H1 (cell line): Measurements from ENCODE around the gene DNASE1. TPM values are rescaled to one million over a fixed set of nuclear protein-coding genes. Genes with fewer than 3 reads are reported as not detected.

ENCODE experiments used
- CTCF ChIA-PET: fragments of 300-600 bp; sonication (Branson Sonifier 250); formaldehyde crosslinking; loops from one replicate; lab custom pipeline; 2021; ENCODE audit not compliant: partially characterized antibody; lab: Charles Lee
- POLR2A ChIA-PET: fragments of 300-600 bp; sonication (Branson Sonifier 250); formaldehyde crosslinking; loops from one replicate; lab custom pipeline; 2021; ENCODE audit warnings: inconsistent platforms; ENCODE audit not compliant: partially characterized antibody; lab: Charles Lee
- DNase-seq, 2 experiments: peaks; one replicate each; pipeline versions ENCODE4 v3.0.0 to v3.0.0-alpha.2; 2010 to 2022; ENCODE audit warnings: low spot score in 2 of 2, low read depth in 1 of 2, mixed read lengths in 1 of 2
- FAIRE-seq: peaks from 2 replicates; lab custom pipeline; 2011; peaks lifted over from hg19 to GRCh38; lab: Jason Lieb, UNC
- H2AFZ ChIP-seq: 2 replicates; pipeline ENCODE4 v1.8.1; 2012; ENCODE audit warnings: low read length, inconsistent platforms
- H2AK5ac ChIP-seq: 2 replicates; pipeline ENCODE4 v1.6.1; 2013; ENCODE audit warnings: low read depth, low read length
- H2BK120ac ChIP-seq: replicated peaks from 2 replicates; pipeline ENCODE3; 2013; ENCODE audit warnings: low read depth, low read length, inconsistent platforms
- H2BK12ac ChIP-seq: 2 replicates; pipeline ENCODE4 v1.6.1; 2013; ENCODE audit warnings: low read depth, low read length
- H2BK15ac ChIP-seq: 2 replicates; pipeline ENCODE4 v1.6.1; 2013; ENCODE audit warnings: low read length
- H2BK20ac ChIP-seq: 2 replicates; pipeline ENCODE4 v1.6.1; 2013; ENCODE audit warnings: low read length
- H2BK5ac ChIP-seq: 2 replicates; pipeline ENCODE4 v1.6.1; 2013; ENCODE audit warnings: low read depth, low read length
- H3K14ac ChIP-seq: 2 replicates; pipeline ENCODE4 v1.6.1; 2013; ENCODE audit warnings: inconsistent platforms; ENCODE audit not compliant: insufficient read length
- H3K18ac ChIP-seq: 2 replicates; pipeline ENCODE4 v1.6.1; 2013; ENCODE audit warnings: low read length; ENCODE audit errors: extremely low read depth
- H3K23ac ChIP-seq: 2 replicates; pipeline ENCODE4 v1.6.1; 2013; ENCODE audit warnings: inconsistent platforms; ENCODE audit not compliant: insufficient read length
- H3K23me2 ChIP-seq: 2 replicates; pipeline ENCODE4 v1.6.1; 2013; ENCODE audit warnings: low read depth, low read length
- H3K27ac ChIP-seq: 2 replicates; pipeline ENCODE4 v1.6.1; 2011; ENCODE audit warnings: low read depth, low read length, inconsistent platforms
- H3K27me3 ChIP-seq, 4 experiments: replicated peaks in 1 of 4; 1 replicate in 1 of 4; 2 replicates in 3 of 4; pipeline versions ENCODE4 v1.6.1 to v1.8.1; 2011 to 2013; ENCODE audit warnings: low read length in 3 of 4, mild to moderate bottlenecking in 3 of 4, inconsistent platforms in 2 of 4, mixed read lengths in 2 of 4, moderate library complexity in 1 of 4; ENCODE audit not compliant: control insufficient read depth in 3 of 4, insufficient read depth in 3 of 4; ENCODE audit errors: extremely low read depth in 1 of 4
- H3K36me3 ChIP-seq, 4 experiments: 2 replicates each; pipeline versions ENCODE4 v1.6.1 to v1.8.1; 2011 to 2013; ENCODE audit warnings: mild to moderate bottlenecking in 4 of 4, low read length in 3 of 4, moderate library complexity in 2 of 4, control low read depth in 1 of 4, inconsistent platforms in 1 of 4; ENCODE audit not compliant: insufficient read depth in 4 of 4, control insufficient read depth in 2 of 4
- H3K4ac ChIP-seq: replicated peaks from 2 replicates; pipeline ENCODE3; 2013; ENCODE audit warnings: low read length, low read depth, mixed read lengths, inconsistent platforms; ENCODE audit not compliant: insufficient read length
- H3K4me1 ChIP-seq, 4 experiments: replicated peaks in 1 of 4; 1 replicate in 1 of 4; 2 replicates in 3 of 4; pipeline versions ENCODE4 v1.6.1 to v1.8.1; 2011 to 2013; ENCODE audit warnings: low read length in 3 of 4, inconsistent platforms in 2 of 4, mixed read lengths in 1 of 4; ENCODE audit not compliant: insufficient read depth in 4 of 4, control insufficient read depth in 3 of 4
- H3K4me2 ChIP-seq, 2 experiments: 2 replicates each; pipeline versions ENCODE4 v1.6.1 to v1.8.1; 2011 to 2013; ENCODE audit warnings: low read depth in 2 of 2, low read length in 2 of 2, control low read depth in 1 of 2, inconsistent platforms in 1 of 2, mild to moderate bottlenecking in 1 of 2; ENCODE audit not compliant: insufficient read depth in 1 of 2
- H3K4me3 ChIP-seq, 4 experiments: fragments of 200-600, 300-600 bp in 1 of 4; sonication (generic), shearing (Covaris generic), sonication (Bioruptor Twin) in 1 of 4; 2 replicates each; pipeline versions ENCODE4 v1.5.1 to v1.8.1; 2011 to 2016; ENCODE audit warnings: low read length in 4 of 4, low read depth in 3 of 4, control low read depth in 2 of 4, inconsistent platforms in 2 of 4, mild to moderate bottlenecking in 2 of 4, mixed read lengths in 1 of 4, moderate library complexity in 1 of 4; ENCODE audit not compliant: insufficient read depth in 2 of 4; ENCODE audit errors: extremely low read depth in 1 of 4
- H3K56ac ChIP-seq: replicated peaks from 2 replicates; pipeline ENCODE3; 2013; ENCODE audit warnings: low read depth, mild to moderate bottlenecking, mixed read lengths, low read length, inconsistent platforms; ENCODE audit not compliant: insufficient read length
- H3K79me1 ChIP-seq: 2 replicates; pipeline ENCODE4 v1.6.1; 2013; ENCODE audit warnings: low read depth, low read length, control low read depth
- H3K79me2 ChIP-seq, 2 experiments: 2 replicates each; pipeline versions ENCODE4 v1.6.1 to v1.8.1; 2012 to 2013; ENCODE audit warnings: low read length in 2 of 2, mild to moderate bottlenecking in 2 of 2, inconsistent platforms in 1 of 2; ENCODE audit not compliant: insufficient read depth in 2 of 2, control insufficient read depth in 1 of 2
- H3K9ac ChIP-seq, 4 experiments: replicated peaks in 1 of 4; 1 replicate in 1 of 4; 2 replicates in 3 of 4; pipeline versions ENCODE4 v1.6.1 to v1.8.1; 2011 to 2013; ENCODE audit warnings: low read depth in 3 of 4, low read length in 3 of 4, control low read depth in 2 of 4, mild to moderate bottlenecking in 2 of 4, moderate library complexity in 2 of 4, inconsistent platforms in 1 of 4; ENCODE audit errors: extremely low read depth in 1 of 4
- H3K9me3 ChIP-seq, 2 experiments: 2 replicates each; pipeline versions ENCODE4 v1.6.1 to v1.8.1; 2012 to 2013; ENCODE audit warnings: mild to moderate bottlenecking in 2 of 2, moderate library complexity in 2 of 2, control low read depth in 1 of 2, inconsistent platforms in 1 of 2, low read depth in 1 of 2, low read length in 1 of 2, mixed read lengths in 1 of 2; ENCODE audit not compliant: insufficient read depth in 2 of 2
- H4K20me1 ChIP-seq, 2 experiments: replicated peaks in 1 of 2; 2 replicates each; pipeline versions ENCODE3 to v1.8.1; 2011 to 2013; ENCODE audit warnings: inconsistent platforms in 2 of 2, low read length in 2 of 2, mild to moderate bottlenecking in 1 of 2; ENCODE audit not compliant: insufficient read depth in 2 of 2, control insufficient read depth in 1 of 2
- H4K5ac ChIP-seq: 2 replicates; pipeline ENCODE4 v1.6.1; 2013; ENCODE audit warnings: low read length, low read depth, mixed read lengths, inconsistent platforms; ENCODE audit not compliant: insufficient read length
- H4K8ac ChIP-seq: 2 replicates; pipeline ENCODE4 v1.8.0; 2013; ENCODE audit warnings: mild to moderate bottlenecking, moderate library complexity, low read length, inconsistent platforms; ENCODE audit not compliant: insufficient read depth; ENCODE audit errors: extremely low read depth
- H4K91ac ChIP-seq: replicated peaks from 2 replicates; pipeline ENCODE3; 2013; ENCODE audit warnings: low read length, mixed read lengths, inconsistent platforms; ENCODE audit not compliant: insufficient read length
- CHD2 ChIP-seq: IDR thresholded peaks from 2 replicates; pipeline ENCODE4 v1.6.1; 2012; ENCODE audit warnings: low read length, improper control_type of control experiment
- CTBP2 ChIP-seq: IDR thresholded peaks from 2 replicates; pipeline ENCODE4 v1.7.0; 2011; ENCODE audit warnings: borderline replicate concordance, mild to moderate bottlenecking, moderate library complexity, mixed read lengths, low read length; ENCODE audit not compliant: insufficient read depth, insufficient read length
- E2F6 ChIP-seq: IDR thresholded peaks from 2 replicates; pipeline ENCODE4 v1.6.1; 2012; ENCODE audit warnings: inconsistent platforms
- EZH2 ChIP-seq: fragments of 200-600 bp; sonication (generic); IDR thresholded peaks from 2 replicates; pipeline ENCODE4 v1.7.1; 2012; ENCODE audit warnings: low read depth, mild to moderate bottlenecking, moderate library complexity, low read length, inconsistent platforms; ENCODE audit not compliant: severe bottlenecking
- HDAC2 ChIP-seq, 2 experiments: fragments of 300-600 bp in 1 of 2; sonication (generic) in 1 of 2; IDR thresholded peaks; 2 replicates each; pipeline ENCODE4 v1.6.1; 2011 to 2012; ENCODE audit warnings: low read depth in 2 of 2, low read length in 2 of 2, mild to moderate bottlenecking in 2 of 2, moderate library complexity in 2 of 2, borderline replicate concordance in 1 of 2, inconsistent platforms in 1 of 2
- JUND ChIP-seq: IDR thresholded peaks from 2 replicates; pipeline ENCODE4 v1.6.1; 2011; ENCODE audit warnings: mild to moderate bottlenecking, improper control_type of control experiment, low read length
- KDM4A ChIP-seq: IDR thresholded peaks from one replicate; pipeline ENCODE4 v1.7.1; 2012; ENCODE audit warnings: low read depth, mild to moderate bottlenecking, moderate library complexity, low read length, inconsistent platforms; ENCODE audit not compliant: severe bottlenecking
- POLR2AphosphoS5 ChIP-seq: IDR thresholded peaks from 2 replicates; pipeline ENCODE4 v1.6.1; 2011; ENCODE audit warnings: low read depth, low read length
- WGBS, 2 experiments: shearing (Covaris generic) in 1 of 2; methylation state at CpG; one replicate each; pipeline versions ENCODE4 v1.1.6 to v1.1.7; 2013 to 2015; ENCODE audit warnings: low lambda C conversion rate in 2 of 2, mixed read lengths in 2 of 2, inconsistent platforms in 1 of 2, low coverage in 1 of 2, missing lambda C conversion rate in 1 of 2; ENCODE audit not compliant: insufficient replicate concordance in 2 of 2, insufficient coverage in 1 of 2, insufficient read length in 1 of 2; ENCODE audit errors: extremely low coverage in 1 of 2, missing lambda C conversion rate in 1 of 2; 5-methylcytosine and 5-hydroxymethylcytosine counted together
- polyA plus RNA-seq, 7 experiments: library from polyadenylated mRNA; depleted of rRNA in 3 of 7; stranded (reverse) in 5 of 7; unstranded in 2 of 7; fragments of >200 nt in 5 of 7; fragments of 200-250 nt in 2 of 7; gene quantifications; 1 replicate in 5 of 7; 2 replicates in 1 of 7; 4 replicates in 1 of 7; pipeline versions ENCODE4 v1.2.1 to v1.2.3, GENCODE V29; 2011 to 2013; ENCODE audit warnings: missing spikeins in 2 of 7, mixed read lengths in 2 of 7
- total RNA-seq: library from RNA; stranded (reverse); fragmentation: NEBNext Ultra II Directional; extraction: Animal tissue kit (Norgen Biotek cat#: 25700); gene quantifications from 2 replicates; pipeline ENCODE4 v1.2.1, GENCODE V29; 2021

DNASE1 gene
- total and polyA plus RNA-seq, 2 of the 8 experiments (the other 6 are each of a cell fraction or from before 2014, with no cell fraction given), result 11.5 to 16.7 TPM

- H3K79me1 ChIP-seq, result peaks cover 7% of the 10 kb centered on the region; the same call in 1 of the 2 replicates
- H3K36me3 ChIP-seq, result peaks cover 0 to 6% (median 0%) of the 10 kb centered on the region in 4 experiments; a peak in 4 of 8 replicates
- H3K9ac ChIP-seq, result peak within 1 kb of the TSS; percentile 55 to 67 (median 60)
- H3K27ac ChIP-seq, result peak within 1 kb of the TSS; percentile 66; the same call in 1 of the 2 replicates
- H4K8ac ChIP-seq, result peak within 1 kb of the TSS; percentile 85
- 0 out of 2 replicates have a peak within 1 kb of the TSS, but pooled peaks have one; percentile 41 for H2BK15ac ChIP-seq
- H3K4ac ChIP-seq, result no peak within 1 kb of the TSS
- no peak within 1 kb of the TSS for H2BK20ac ChIP-seq
- H2BK12ac ChIP-seq, result no peak within 1 kb of the TSS
- peak within 1 kb of the TSS; percentile 82 to 99 (median 88) for H3K4me3 ChIP-seq
- no peak within 1 kb of the TSS for H2BK120ac ChIP-seq
- peaks cover 0 to 4% (median 0%) of the 10 kb centered on the region in 4 experiments; a peak in 3 of 7 replicates for H3K4me1 ChIP-seq
- H2AK5ac ChIP-seq, result no peak within 1 kb of the TSS
- WGBS, 2 experiments, result 1% methylated on average over 83 of the region's 86 CpGs; no CpG with 5 or more reads in 1 of the 2 experiments
- FAIRE-seq, result no peak
- peak within 1 kb of the TSS; percentile 16; the same call in 1 of the 2 replicates for H2AFZ ChIP-seq
- H4K5ac ChIP-seq, result peak within 1 kb of the TSS; percentile 76
- H3K18ac ChIP-seq, result peak within 1 kb of the TSS; percentile 9; the same call in 1 of the 2 replicates
- peak within 1 kb of the TSS; percentile 62; the same call in 1 of the 2 replicates for H2BK5ac ChIP-seq
- peaks cover 6% of the 10 kb centered on the region; the same call in 1 of the 2 replicates for H3K23me2 ChIP-seq
- H4K20me1 ChIP-seq, result peaks cover 0 to 2% of the 10 kb centered on the region in 2 experiments
- peak within 1 kb of the TSS; percentile 46 for H4K91ac ChIP-seq
- peaks cover 8 to 40% of the 10 kb centered on the region in 2 experiments for H3K79me2 ChIP-seq
- no peak within 1 kb of the TSS for H3K14ac ChIP-seq
- POLR2A ChIA-PET, result interaction anchor here (0.7 to 1.4 kb wide), 6 partner anchors 9 to 35 kb away, joined by 3 to 5 read pairs (median 3); no protein-coding TSS in a partner anchor
- H3K27me3 ChIP-seq, result peaks cover 0 to 3% (median 0%) of the 10 kb centered on the region in 4 experiments; a peak in 1 of 7 replicates
- DNase-seq, result peak; percentile 84 to 92
- CTCF ChIA-PET, result interaction anchor here (0.9 to 1.3 kb wide), 4 partner anchors 21 to 101 kb away, joined by 3 read pairs; no protein-coding TSS in a partner anchor
- H3K4me2 ChIP-seq, result peak within 1 kb of the TSS; percentile 91 to 98
- H3K56ac ChIP-seq, result no peak within 1 kb of the TSS
- H3K9me3 ChIP-seq, result no peaks in the 10 kb centered on the region
- no peak within 1 kb of the TSS for H3K23ac ChIP-seq
- TF ChIP-seq HDAC2 (IDR thresholded peaks at IDR 0.05; ENCODE audit: borderline replicate concordance in 1 of 2, low read depth in 2 of 2, low read length in 2 of 2) (peak in 1 of 2 experiments; percentile 64; a peak in 1 of 4 replicates), KDM4A (peak; percentile 69), CHD2 (no peak), E2F6 (no peak), CTBP2 (no peak), EZH2 (no peak), JUND (no peak), POLR2AphosphoS5 (no peak; the same call in 1 of the 2 replicates)
Observed at GRCh38 chr16:3611146-3611975, 43.1 kb upstream of the DNASE1 start, which contains the start of gene SLX4. Gene SLX4, minus strand, starts transcription at chr16:3611606. Its CDS starts 2,642 bp downstream, at chr16:3608964.
